GM12878 (cell line): ENCODE data around the gene EMID1. TPM values are rescaled to one million over a fixed set of nuclear protein-coding genes. Genes with fewer than 3 reads are reported as not detected.

Source experiments
- ATAC-seq: fragments of 200-7000 bp; cut with Tn5 transposase; 3 replicates; pipeline ENCODE4 v1.9.1; 2020; ENCODE audit warnings: mild to moderate bottlenecking, moderate library complexity
- BruUV-seq: library from RNA; stranded (reverse); fragments of 400-500 nt; replicated peaks from 2 replicates; lab custom pipeline; 2021; lab: Mats Ljungman, UMichigan
- CTCF ChIA-PET: fragments of 300-600 bp; sonication (Branson Sonifier 250); formaldehyde crosslinking; extraction: SDS; loops from one replicate; lab custom pipeline; 2021; ENCODE audit warnings: inconsistent platforms; lab: Yijun Ruan, JAX
- POLR2A ChIA-PET: fragments of 350-600 bp; formaldehyde crosslinking; extraction: SDS; loops from one replicate; lab custom pipeline; 2021; ENCODE audit warnings: inconsistent platforms; lab: Charles Lee
- RAD21 ChIA-PET: fragments of 300-600 bp; sonication (Branson Sonifier 250); formaldehyde crosslinking; loops from one replicate; lab custom pipeline; 2023; ENCODE audit warnings: antibody characterized with exemption; ENCODE audit not compliant: unreplicated experiment; lab: Charles Lee
- SMC1A ChIA-PET: fragments of 300-600 bp; sonication (Branson Sonifier 250); formaldehyde crosslinking; loops from one replicate; lab custom pipeline; 2023; ENCODE audit not compliant: unreplicated experiment, uncharacterized antibody; lab: Charles Lee
- DNase-seq: peaks from one replicate; pipeline ENCODE4 v3.0.0-alpha.2; 2011; ENCODE audit warnings: low read depth, low spot score
- FAIRE-seq: peaks from 3 replicates; lab custom pipeline; 2011; peaks lifted over from hg19 to GRCh38; lab: Jason Lieb, UNC
- H2AFZ ChIP-seq: 2 replicates; pipeline ENCODE4 v1.6.0; 2011; ENCODE audit warnings: low read depth, low read length, control low read depth; ENCODE audit not compliant: control insufficient read depth
- H3K27ac ChIP-seq: 2 replicates; pipeline ENCODE4 v1.5.1; 2011; ENCODE audit warnings: control low read depth; ENCODE audit not compliant: control insufficient read depth, insufficient read depth
- H3K27me3 ChIP-seq, 2 experiments: replicated peaks in 1 of 2; 2 replicates each; pipeline versions ENCODE4 v1.6.0 to v1.6.1; 2011; ENCODE audit warnings: low read length in 1 of 2; ENCODE audit not compliant: control insufficient read depth in 2 of 2, insufficient read depth in 2 of 2
- H3K36me3 ChIP-seq, 2 experiments: 2 replicates each; pipeline ENCODE4 v1.5.1; 2011; ENCODE audit warnings: low read length in 1 of 2; ENCODE audit not compliant: control insufficient read depth in 2 of 2, insufficient read depth in 2 of 2
- H3K4me1 ChIP-seq: 2 replicates; pipeline ENCODE4 v1.6.1; 2011; ENCODE audit warnings: mild to moderate bottlenecking, low read length, moderate library complexity, mixed read lengths; ENCODE audit not compliant: control insufficient read depth, insufficient read depth
- H3K4me2 ChIP-seq: 2 replicates; pipeline ENCODE4 v1.6.0; 2011; ENCODE audit warnings: control low read depth; ENCODE audit not compliant: control insufficient read depth, insufficient read depth
- H3K4me3 ChIP-seq: fragments of 200-600 bp; sonication (generic); 2 replicates; pipeline ENCODE4 v1.5.1; 2016
- H3K79me2 ChIP-seq: 2 replicates; pipeline ENCODE4 v1.6.0; 2011; ENCODE audit warnings: low read length; ENCODE audit not compliant: control insufficient read depth, insufficient read depth
- H3K9ac ChIP-seq: 2 replicates; pipeline ENCODE4 v1.8.0; 2011; ENCODE audit warnings: low read length, control low read depth, mixed read lengths; ENCODE audit not compliant: control insufficient read depth, insufficient read depth
- H3K9me3 ChIP-seq: replicated peaks from 3 replicates; pipeline ENCODE4 v1.5.1; 2011; ENCODE audit warnings: mild to moderate bottlenecking, low read length; ENCODE audit not compliant: control insufficient read depth, insufficient read depth
- H4K20me1 ChIP-seq: 2 replicates; pipeline ENCODE4 v1.6.0; 2011; ENCODE audit not compliant: control insufficient read depth, insufficient read depth
- CBX5 ChIP-seq: sonication (generic); IDR thresholded peaks from 2 replicates; pipeline ENCODE4 v1.6.1; 2016; ENCODE audit warnings: low read depth, moderate library complexity, mild to moderate bottlenecking, inconsistent platforms
- CHD2 ChIP-seq: IDR thresholded peaks from 2 replicates; pipeline ENCODE4 v1.6.1; 2011; ENCODE audit warnings: low read depth, low read length, improper control_type of control experiment, borderline replicate concordance
- EZH2 ChIP-seq: IDR thresholded peaks from 2 replicates; pipeline ENCODE4 v1.6.1; 2012; ENCODE audit warnings: low read depth, mild to moderate bottlenecking, control low read depth, inconsistent platforms, low read length, borderline replicate concordance; ENCODE audit not compliant: control insufficient read depth
- FOS ChIP-seq: IDR thresholded peaks from 3 replicates; pipeline ENCODE4 v1.6.1; 2011; ENCODE audit warnings: borderline replicate concordance; ENCODE audit not compliant: insufficient read length; ENCODE audit errors: extremely low read depth
- HDAC6 ChIP-seq: fragments of 200-600 bp; sonication (generic); IDR thresholded peaks from one replicate; pipeline ENCODE4 v1.8.0; 2017; ENCODE audit warnings: antibody characterized with exemption; ENCODE audit not compliant: unreplicated experiment
- HDGF ChIP-seq: fragments of 450-650 bp; IDR thresholded peaks from 2 replicates; pipeline ENCODE4 v1.6.1; 2016; ENCODE audit warnings: antibody characterized with exemption
- IKZF2 ChIP-seq, 2 experiments: fragments of 450-650 bp; IDR thresholded peaks; 2 replicates each; pipeline ENCODE4 v1.6.1; 2017; ENCODE audit warnings: mild to moderate bottlenecking in 2 of 2, moderate library complexity in 2 of 2
- KAT2A ChIP-seq: conservative IDR thresholded peaks from 2 replicates; pipeline ENCODE4 v1.6.1; 2011; ENCODE audit warnings: low read depth, low read length; ENCODE audit not compliant: control insufficient read depth
- MEF2B ChIP-seq: fragments of 450-650 bp; IDR thresholded peaks from 2 replicates; pipeline ENCODE4 v1.6.1; 2018; ENCODE audit warnings: mild to moderate bottlenecking, moderate library complexity; ENCODE audit not compliant: partially characterized antibody, poor library complexity, severe bottlenecking
- MXI1 ChIP-seq: fragments of 150-350 bp; IDR thresholded peaks from 2 replicates; pipeline ENCODE4 v1.6.1; 2011; ENCODE audit warnings: low read depth, mild to moderate bottlenecking, inconsistent platforms, low read length, improper control_type of control experiment
- NRF1 ChIP-seq: conservative IDR thresholded peaks from 2 replicates; pipeline ENCODE4 v1.6.1; 2011; ENCODE audit warnings: mild to moderate bottlenecking, low read depth, low read length, improper control_type of control experiment
- PML ChIP-seq: IDR thresholded peaks from 2 replicates; pipeline ENCODE4 v1.6.1; 2012; ENCODE audit warnings: low read length, inconsistent platforms
- RB1 ChIP-seq: fragments of 450-650 bp; formaldehyde crosslinking; IDR thresholded peaks from 2 replicates; pipeline ENCODE4 v1.6.1; 2017; ENCODE audit warnings: mild to moderate bottlenecking, borderline replicate concordance
- RCOR1 ChIP-seq: conservative IDR thresholded peaks from 2 replicates; pipeline ENCODE4 v1.6.1; 2012; ENCODE audit warnings: low read depth, low read length, improper control_type of control experiment
- SREBF2 ChIP-seq: IDR thresholded peaks from 2 replicates; pipeline ENCODE4 v1.6.1; 2012; ENCODE audit warnings: mild to moderate bottlenecking, low read length
- TAF1 ChIP-seq: IDR thresholded peaks from 2 replicates; pipeline ENCODE4 v1.6.1; 2011; ENCODE audit warnings: mild to moderate bottlenecking, low read depth, low read length, borderline replicate concordance
- WRNIP1 ChIP-seq: IDR thresholded peaks from 2 replicates; pipeline ENCODE4 v1.6.1; 2011; ENCODE audit warnings: low read depth, low read length, improper control_type of control experiment, borderline replicate concordance
- ZNF384 ChIP-seq: IDR thresholded peaks from 2 replicates; pipeline ENCODE4 v1.6.1; 2012; ENCODE audit warnings: low read depth, mild to moderate bottlenecking, low read length, improper control_type of control experiment, borderline replicate concordance
- WGBS: methylation state at CpG from one replicate; pipeline ENCODE4 v1.1.6; 2016; ENCODE audit warnings: low lambda C conversion rate; ENCODE audit not compliant: insufficient replicate concordance, insufficient coverage; ENCODE audit errors: missing lambda C conversion rate; 5-methylcytosine and 5-hydroxymethylcytosine counted together
- in situ Hi-C: fragments of 300-500 bp; cut with MboI; formaldehyde crosslinking; loops from 9 replicates; pipeline ENCODE4 v1.14.3; 2018; ENCODE audit warnings: mixed read lengths
- intact Hi-C: fragments of 100-400 bp; cut with micrococcal nuclease; formaldehyde crosslinking; loops from one replicate; pipeline ENCODE4 v1.14.2; 2022; ENCODE audit not compliant: unreplicated experiment
- polyA plus RNA-seq, 11 experiments: library from polyadenylated mRNA; depleted of rRNA in 4 of 11; unstranded in 6 of 11; stranded (reverse) in 5 of 11; fragments of >200 nt; fragmentation: Nextera tagmentation in 4 of 11; fragmentation: Illumina TruSeq in 1 of 11; extraction: Ambion mirVana in 4 of 11; extraction: Trizol in 1 of 11; gene quantifications; 1 replicate in 1 of 11; 2 replicates in 10 of 11; pipeline versions ENCODE4 v1.2.1 to v1.2.3, GENCODE V29; 2011 to 2016; ENCODE audit warnings: inconsistent platforms in 2 of 11, missing spikeins in 2 of 11, low read depth in 1 of 11
- total RNA-seq, 4 experiments: library from RNA; depleted of rRNA in 3 of 4; stranded (reverse); fragments of >200 nt in 3 of 4; fragmentation: Illumina TruSeq in 1 of 4; extraction: Trizol in 1 of 4; gene quantifications; 2 replicates each; pipeline versions ENCODE4 v1.2.1 to v1.2.3, GENCODE V29; 2013 to 2021

EMID1 gene
- total and polyA plus RNA-seq, 10 of the 15 experiments (the other 5 are each of a cell fraction or from before 2014, with no cell fraction given): 1.2 to 60.3 (median 12.0) TPM

- SMC1A ChIA-PET: no interaction called here
- Histone ChIP-seq H2AFZ (no peak overlapping the region), H3K9ac (no peak overlapping the region), H3K9me3 (no peaks in the 10 kb centered on the region; the same call in 2 of the 3 replicates), H3K4me1 (no peaks in the 10 kb centered on the region; the same call in 1 of the 2 replicates), H4K20me1 (no peaks in the 10 kb centered on the region), H3K36me3 (no peaks in the 10 kb centered on the region), H3K4me2 (no peak overlapping the region), H3K79me2 (no peaks in the 10 kb centered on the region), H3K27ac (no peak overlapping the region), H3K4me3 (no peak overlapping the region), H3K27me3 (peaks cover 2 to 7% of the 10 kb centered on the region in 2 experiments; a peak in 2 of 4 replicates)
- DNase-seq (no peak), FAIRE-seq (no peak), ATAC-seq (no peak)
- in situ Hi-C loops (no loop called here), intact Hi-C loops (no loop called here)
- CTCF ChIA-PET: no interaction called here
- no peak for TF ChIP-seq RB1
- TF ChIP-seq FOS: no peak
- no peak for TF ChIP-seq EZH2
- no peak for TF ChIP-seq HDAC6
- no peak for TF ChIP-seq WRNIP1
- no peak for TF ChIP-seq CHD2
- no peak for TF ChIP-seq NRF1
- TF ChIP-seq CBX5: no peak
- no peak for TF ChIP-seq MXI1
- TF ChIP-seq KAT2A: no peak
- no peak for TF ChIP-seq HDGF
- no peak for TF ChIP-seq PML
- TF ChIP-seq ZNF384: no peak
- TF ChIP-seq SREBF2: no peak
- no peak for TF ChIP-seq TAF1
- no peak for TF ChIP-seq RCOR1
- TF ChIP-seq MEF2B: no peak
- no peak for TF ChIP-seq IKZF2 (IDR thresholded peaks at IDR 0.05)
- no TSS peak for BruUV-seq
- RAD21 ChIA-PET: no interaction called here
- POLR2A ChIA-PET: no interaction called here
- 83% methylated on average over 41 of the region's 50 CpGs for WGBS
These were observed 102.6 kb downstream of the EMID1 start for GRCh38 chr22:29308148-29308790.
